Ascending aorta (tissue), 2 donors: ENCODE data around the gene MCM9. TPM values are rescaled to one million over a fixed set of nuclear protein-coding genes. Genes with fewer than 3 reads are reported as not detected.

ENCODE experiments used
- DNase-seq, 2 donors: peaks; one replicate each; pipeline ENCODE4 v3.0.0-alpha.2; 2019; ENCODE audit warnings: low spot score in 2 of 2
- H3K27ac ChIP-seq, 2 donors: fragments of 200-600 bp; sonication (generic); one replicate each; pipeline ENCODE4 v1.5.1; 2016 to 2017; ENCODE audit warnings: mild to moderate bottlenecking in 1 of 2
- H3K27me3 ChIP-seq: fragments of 200-600 bp; sonication (generic); one replicate; pipeline ENCODE4 v1.5.1; 2017
- H3K36me3 ChIP-seq, 2 donors: fragments of 200-600 bp; sonication (generic); one replicate each; pipeline ENCODE4 v1.5.1; 2016
- H3K4me1 ChIP-seq, 2 donors: fragments of 200-600 bp; sonication (generic); one replicate each; pipeline ENCODE4 v1.5.1; 2016 to 2017; ENCODE audit warnings: mild to moderate bottlenecking in 1 of 2
- H3K4me3 ChIP-seq, 2 donors: fragments of 200-600 bp; sonication (generic); one replicate each; pipeline ENCODE4 v1.5.1; 2016 to 2017; ENCODE audit warnings: mild to moderate bottlenecking in 1 of 2
- H3K9me3 ChIP-seq, 2 donors: fragments of 200-600 bp; sonication (generic); one replicate each; pipeline ENCODE4 v1.5.1; 2016
- CTCF ChIP-seq, 3 experiments: fragments of 200-600 bp in 2 of 3; fragments of 450-650 bp in 1 of 3; sonication (generic) in 2 of 3; IDR thresholded peaks; one replicate each; pipeline ENCODE4 v1.5.1; 2016 to 2019; ENCODE audit warnings: antibody characterized with exemption in 3 of 3, mild to moderate bottlenecking in 1 of 3, moderate library complexity in 1 of 3
- intact Hi-C: fragments of 100-400 bp; cut with DNase I; formaldehyde crosslinking; loops from one replicate; pipeline ENCODE4 v1.15.1; 2023
- total RNA-seq: library from RNA; depleted of rRNA; stranded (reverse); fragments of >200 nt; gene quantifications from one replicate; pipeline ENCODE4 v1.1.0, GENCODE V29; 2016

Gene MCM9
- total RNA-seq, 1 donor from 2014 or later, result 5.5 TPM

- DNase-seq, result no peak
- intact Hi-C loops, result loop anchor here (5.0 to 10.0 kb wide), 5 partner anchors 217 to 1293 kb away; partner anchors contain the start of genes GOPC and PLN
- no peaks in the 10 kb centered on the region for H3K9me3 ChIP-seq
- no peak for TF ChIP-seq CTCF (IDR thresholded peaks at IDR 0.05)
- no peaks in the 10 kb centered on the region for H3K27me3 ChIP-seq
- peaks cover 0 to 5% of the 10 kb centered on the region in 2 donors for H3K36me3 ChIP-seq
- no peak overlapping the region for H3K27ac ChIP-seq
- peaks cover 0 to 7% of the 10 kb centered on the region in 2 donors for H3K4me1 ChIP-seq
- no peak overlapping the region for H3K4me3 ChIP-seq
These were observed 37.6 kb downstream of the MCM9 start for GRCh38 chr6:118897386-118897785.

GRCh38 chr6:118896339-118897136 is 38.4 kb downstream of the MCM9 start:
- intact Hi-C loops, result loop anchor here (5.0 to 10.0 kb wide), 5 partner anchors 218 to 1292 kb away; partner anchors contain the start of genes GOPC and PLN
- Histone ChIP-seq H3K27ac (no peak overlapping the region), H3K4me3 (no peak overlapping the region), H3K4me1 (peaks cover 0 to 15% of the 10 kb centered on the region in 2 donors), H3K36me3 (peaks cover 0 to 5% of the 10 kb centered on the region in 2 donors), H3K9me3 (no peaks in the 10 kb centered on the region), H3K27me3 (no peaks in the 10 kb centered on the region)
- no peak for DNase-seq
- TF ChIP-seq CTCF (IDR thresholded peaks at IDR 0.05), result peak in 2 of 3 experiments; percentile 13 to 17

GRCh38 chr6:118895859-118896258 is 39.1 kb downstream of the MCM9 start:
- DNase-seq, result no peak
- TF ChIP-seq CTCF (IDR thresholded peaks at IDR 0.05), result no peak
- intact Hi-C loops, result loop anchor here (2.0 to 10.0 kb wide), 6 partner anchors 183 to 1291 kb away; partner anchors contain the start of genes FAM184A, GOPC and PLN
- H3K4me3 ChIP-seq, result peak overlapping the region in 1 of 2 donors; percentile 82
- H3K27ac ChIP-seq, result peak overlapping the region in 1 of 2 donors; percentile 93
- H3K27me3 ChIP-seq, result no peaks in the 10 kb centered on the region
- peaks cover 0 to 20% of the 10 kb centered on the region in 2 donors for H3K4me1 ChIP-seq
- no peaks in the 10 kb centered on the region for H3K9me3 ChIP-seq
- peaks cover 0 to 5% of the 10 kb centered on the region in 2 donors for H3K36me3 ChIP-seq

- intact Hi-C loops, result loop anchor here (2.0 to 10.0 kb wide), 6 partner anchors 184 to 1290 kb away; partner anchors contain the start of genes FAM184A, GOPC and PLN
- H3K4me1 ChIP-seq, result peaks cover 0 to 20% of the 10 kb centered on the region in 2 donors
- no peaks in the 10 kb centered on the region for H3K9me3 ChIP-seq
- no peaks in the 10 kb centered on the region for H3K27me3 ChIP-seq
- TF ChIP-seq CTCF (IDR thresholded peaks at IDR 0.05), result no peak
- H3K36me3 ChIP-seq, result peaks cover 0 to 5% of the 10 kb centered on the region in 2 donors
- peak overlapping the region; percentile 82 to 95 for H3K4me3 ChIP-seq
- peak overlapping the region; percentile 93 to 97 for H3K27ac ChIP-seq
- DNase-seq, result no peak
These were observed 39.7 kb downstream of the MCM9 start for GRCh38 chr6:118895261-118895560.

- TF ChIP-seq CTCF (IDR thresholded peaks at IDR 0.05), result peak in 1 of 3 experiments; percentile 3
- peak in 1 of 2 donors; percentile 80 for DNase-seq
- no peaks in the 10 kb centered on the region for H3K9me3 ChIP-seq
- intact Hi-C loops, result loop anchor here (2.0 to 10.0 kb wide), 7 partner anchors 184 to 1290 kb away; partner anchors contain the start of genes FAM184A, GOPC, MAN1A1 and PLN
- peak overlapping the region; percentile 82 to 95 for H3K4me3 ChIP-seq
- H3K27me3 ChIP-seq, result no peaks in the 10 kb centered on the region
- peaks cover 0 to 20% of the 10 kb centered on the region in 2 donors for H3K4me1 ChIP-seq
- peak overlapping the region; percentile 93 to 97 for H3K27ac ChIP-seq
- peaks cover 0 to 5% of the 10 kb centered on the region in 2 donors for H3K36me3 ChIP-seq
These were observed 40.3 kb downstream of the MCM9 start for GRCh38 chr6:118894425-118895260.
